GM08714 (cell line): ENCODE data around the gene THTPA.
A peak's percentile ranks its signal among the peaks of the same experiment; 100 is the strongest.

ENCODE experiments used
- H3K4me3 ChIP-seq: fragments of 200-500 bp; sonication (Bioruptor generic); 2 replicates; pipeline ENCODE4 v1.5.1; 2014; ENCODE audit warnings: mild to moderate bottlenecking, low read length, inconsistent platforms
- ZNF274 ChIP-seq: IDR thresholded peaks from 2 replicates; pipeline ENCODE4 v1.6.1; 2012; ENCODE audit warnings: mild to moderate bottlenecking, low read depth, low read length

The THTPA gene

DNA sequence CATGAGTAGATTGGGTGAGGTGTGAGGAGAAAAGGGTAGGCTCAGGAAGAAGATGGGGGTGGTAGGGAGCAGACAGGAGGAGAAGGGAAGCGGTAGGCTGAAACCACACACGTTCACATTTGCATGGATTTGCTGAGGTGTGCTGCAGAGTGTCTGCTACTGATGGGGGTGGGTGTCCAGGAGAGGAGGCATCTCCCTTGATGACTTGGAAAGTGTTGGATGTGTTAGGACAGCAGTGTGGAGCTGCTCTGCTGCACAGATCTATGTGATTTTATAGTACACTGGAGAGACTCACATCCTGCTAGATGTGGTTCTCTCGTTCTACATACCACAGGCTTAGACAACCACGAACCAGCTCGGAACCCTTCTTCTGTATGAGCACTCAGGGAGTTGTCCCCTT is 13.8 kb upstream of the THTPA start:
- no peak for TF ChIP-seq ZNF274

GRCh38 chr14:23543403-23543802 is 12.7 kb upstream of the THTPA start:
- no peak for TF ChIP-seq ZNF274
- no peak overlapping the region for H3K4me3 ChIP-seq

More for the DNA sequence above, 13.8 kb upstream of the THTPA start:
- H3K4me3 ChIP-seq: no peak overlapping the region

DNA sequence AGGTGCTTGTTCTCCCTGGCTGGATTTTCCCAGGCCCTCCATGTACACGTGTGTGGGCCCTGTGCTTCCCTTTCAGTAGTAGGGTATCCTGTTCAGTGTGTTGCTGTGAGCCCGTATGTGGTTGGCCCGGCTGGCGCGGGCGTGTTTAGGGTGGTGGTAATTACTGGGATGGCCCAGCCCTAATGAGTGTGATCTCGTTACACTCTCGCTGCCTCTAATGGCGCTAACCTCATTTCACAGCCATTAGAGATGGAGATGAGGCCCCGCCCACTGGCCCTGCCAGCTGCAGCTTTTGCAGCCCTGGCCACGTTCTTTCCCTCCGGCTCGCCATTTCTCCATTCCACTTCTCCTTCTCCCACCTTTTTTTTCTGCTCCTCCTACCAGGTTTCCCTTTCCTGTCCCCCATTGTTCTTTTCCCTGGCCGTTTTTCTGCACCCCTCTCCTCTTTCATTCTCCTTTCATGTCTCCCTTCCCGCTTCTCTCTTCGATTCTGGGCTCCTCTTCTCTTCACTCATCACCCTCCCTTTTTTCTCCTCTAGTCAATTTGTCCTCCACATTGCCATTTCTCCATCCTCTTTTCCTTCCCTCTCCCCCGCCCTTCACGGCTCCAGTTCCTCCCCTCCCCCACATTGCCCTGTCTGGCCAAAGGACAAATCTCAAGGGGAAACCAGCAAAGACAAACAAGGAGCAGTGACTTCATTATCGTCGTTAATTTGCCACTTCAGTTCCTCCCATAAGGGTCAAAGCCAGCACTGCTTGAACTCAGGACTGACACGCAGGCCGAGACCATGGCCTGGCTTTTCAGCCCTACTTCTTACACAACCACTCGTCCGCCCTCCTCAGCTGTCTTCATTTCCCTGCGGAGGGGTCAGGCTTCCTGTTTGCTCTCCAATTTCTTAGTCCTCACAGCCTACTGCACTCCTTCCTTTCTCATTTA is 11.3 kb upstream of the THTPA start:
- H3K4me3 ChIP-seq: no peak overlapping the region
- TF ChIP-seq ZNF274: no peak

DNA sequence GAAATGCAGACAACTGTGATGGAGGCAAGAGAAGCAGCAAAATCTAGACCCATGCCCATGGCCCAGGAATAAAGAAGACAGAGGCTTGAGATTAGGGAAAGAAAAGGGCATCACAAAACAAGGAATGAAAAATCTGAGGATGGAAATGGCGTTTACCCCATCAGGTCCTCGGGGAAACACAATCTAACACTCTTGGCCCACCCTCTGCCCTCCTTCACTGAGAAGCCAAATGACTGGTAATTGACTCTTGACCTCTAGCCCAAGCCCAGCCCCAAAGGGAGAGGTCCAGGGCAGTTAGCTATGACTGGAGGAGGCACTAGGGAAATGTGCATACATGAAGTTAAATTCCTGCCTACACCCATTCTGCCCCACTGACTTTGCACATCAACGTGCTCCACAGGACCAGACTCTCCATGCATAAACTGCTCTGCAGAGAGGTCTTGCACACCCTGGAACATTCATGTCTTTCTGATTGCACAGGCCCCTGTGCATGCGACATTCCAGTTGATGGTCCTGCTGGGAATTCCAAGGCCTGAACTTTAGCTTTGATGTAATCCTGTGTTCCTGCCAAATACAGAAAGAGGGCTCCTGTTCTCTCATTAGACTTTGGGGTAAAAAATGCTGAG is 10.2 kb upstream of the THTPA start:
- no peak overlapping the region for H3K4me3 ChIP-seq
- no peak for TF ChIP-seq ZNF274

- no peak overlapping the region for H3K4me3 ChIP-seq
- no peak for TF ChIP-seq ZNF274
These were observed 9.5 kb upstream of the THTPA start for GRCh38 chr14:23546450-23547035.

DNA sequence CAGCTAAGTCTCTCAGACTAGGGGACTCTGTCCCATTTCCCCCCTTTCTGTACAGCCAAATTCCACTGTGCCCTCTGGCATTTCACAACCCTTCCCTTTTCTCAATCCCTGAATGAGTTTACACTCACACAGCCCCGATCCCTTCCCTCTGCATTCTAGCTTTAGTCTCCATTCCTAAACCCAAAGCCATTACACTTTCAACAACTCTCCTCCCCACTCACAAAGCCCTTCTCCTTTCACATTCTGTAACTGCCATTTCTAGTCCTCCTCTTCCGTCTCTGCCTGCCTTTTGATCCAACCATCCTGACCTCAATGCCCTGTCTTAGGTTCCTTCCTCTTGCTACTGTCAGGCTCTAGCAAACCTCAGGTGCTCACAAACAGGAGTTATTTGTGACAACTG is 8.1 kb upstream of the THTPA start:
- H3K4me3 ChIP-seq: no peak overlapping the region

GRCh38 chr14:23548351-23549318 is 7.4 kb upstream of the THTPA start:
- no peak overlapping the region for H3K4me3 ChIP-seq
- no peak for TF ChIP-seq ZNF274

More for the DNA sequence above, 8.1 kb upstream of the THTPA start:
- TF ChIP-seq ZNF274: no peak

GRCh38 chr14:23550131-23550811 is 5.8 kb upstream of the THTPA start:
- TF ChIP-seq ZNF274: no peak
- peak overlapping the region; percentile 72 for H3K4me3 ChIP-seq

- no peak for TF ChIP-seq ZNF274
These were observed 5.2 kb upstream of the THTPA start for GRCh38 chr14:23550812-23551265.

DNA sequence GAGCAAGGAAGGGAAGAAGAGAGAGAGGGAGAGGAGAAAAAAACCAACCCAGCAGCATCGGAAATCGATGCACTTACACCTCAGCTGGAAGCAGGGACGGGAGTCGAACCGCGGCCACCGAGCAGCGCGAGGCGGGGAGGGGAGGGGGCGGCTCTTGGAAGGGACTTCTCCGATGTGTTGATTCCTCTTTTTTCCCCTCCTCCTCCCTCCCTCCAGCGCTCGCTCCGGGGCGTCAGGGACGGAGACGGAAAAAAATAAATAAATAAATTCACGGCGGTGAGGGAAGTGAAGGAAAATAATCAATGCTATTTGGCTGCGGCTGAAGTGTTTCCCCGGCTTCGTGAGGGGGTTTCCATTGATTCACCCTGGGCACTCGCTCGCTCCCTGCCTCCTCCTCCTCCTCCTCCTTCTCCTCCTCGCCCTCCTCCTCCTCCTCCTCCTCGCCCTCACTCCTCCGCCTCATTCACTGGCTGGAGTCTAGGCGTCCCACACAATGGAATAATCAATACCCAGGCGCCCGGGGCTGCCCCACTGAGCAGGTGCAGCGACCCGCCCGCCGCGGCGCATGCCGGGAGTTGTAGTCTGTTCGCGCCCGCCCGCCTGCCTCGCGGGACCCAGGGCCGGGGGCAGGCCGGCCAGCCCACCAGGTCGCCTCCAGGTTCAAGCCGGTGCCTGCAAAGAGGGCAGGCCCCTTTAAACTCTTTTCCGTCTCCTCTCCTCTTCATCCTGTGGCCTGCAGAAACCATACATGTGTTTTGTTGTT is 4.6 kb upstream of the THTPA start, which contains the start of gene ZFHX2:
Gene ZFHX2 (minus strand): TSS at position 500 of the 763 bp plus-strand sequence. CDS start 16,440 bp downstream, outside the sequence.
- H3K4me3 ChIP-seq: peak within 1 kb of the TSS; percentile 72
- TF ChIP-seq ZNF274: no peak

More at GRCh38 chr14:23550812-23551265, 5.2 kb upstream of the THTPA start:
- H3K4me3 ChIP-seq: peak overlapping the region; percentile 72

- TF ChIP-seq ZNF274: no peak
- peak overlapping the region; percentile 79; the same call in 1 of the 2 replicates for H3K4me3 ChIP-seq
These were observed 564 bp upstream of the THTPA start for GRCh38 chr14:23555533-23555881.
